Dendritic cell treated with granulocyte-macrophage colony-stimulating factor and Interleukin-4, amounts not matched to agents 40 ng/mL and 50 ng/mL, for 4 days (primary cell): Measurements from ENCODE around the gene APLP2.
"Not testable (repeated sequence)": the region's sequence is repeated elsewhere in the genome, so short reads cannot be mapped to it uniquely, and the experiment has no call there.

ENCODE experiments used
- H3K27ac Mint-ChIP-seq: one replicate; pipeline ENCODE4 v1.8.0; 2022; ENCODE audit warnings: mild to moderate bottlenecking, mixed read lengths
- H3K27me3 Mint-ChIP-seq: one replicate; pipeline ENCODE4 v1.8.0; 2022; ENCODE audit warnings: mild to moderate bottlenecking, mixed read lengths
- H3K36me3 Mint-ChIP-seq: one replicate; pipeline ENCODE4 v1.8.0; 2022; ENCODE audit warnings: low read depth, mixed read lengths
- H3K4me1 Mint-ChIP-seq: one replicate; pipeline ENCODE4 v1.8.0; 2022; ENCODE audit warnings: low read depth, mixed read lengths
- H3K4me3 Mint-ChIP-seq: one replicate; pipeline ENCODE4 v1.8.0; 2022; ENCODE audit warnings: mild to moderate bottlenecking, moderate library complexity, mixed read lengths
- H3K9me3 Mint-ChIP-seq: one replicate; pipeline ENCODE4 v1.8.0; 2022; ENCODE audit warnings: mixed read lengths
- intact Hi-C: fragments of 100-400 bp; cut with micrococcal nuclease; formaldehyde crosslinking; loops from one replicate; pipeline ENCODE4 v1.15.0; 2022

The APLP2 gene

DNA sequence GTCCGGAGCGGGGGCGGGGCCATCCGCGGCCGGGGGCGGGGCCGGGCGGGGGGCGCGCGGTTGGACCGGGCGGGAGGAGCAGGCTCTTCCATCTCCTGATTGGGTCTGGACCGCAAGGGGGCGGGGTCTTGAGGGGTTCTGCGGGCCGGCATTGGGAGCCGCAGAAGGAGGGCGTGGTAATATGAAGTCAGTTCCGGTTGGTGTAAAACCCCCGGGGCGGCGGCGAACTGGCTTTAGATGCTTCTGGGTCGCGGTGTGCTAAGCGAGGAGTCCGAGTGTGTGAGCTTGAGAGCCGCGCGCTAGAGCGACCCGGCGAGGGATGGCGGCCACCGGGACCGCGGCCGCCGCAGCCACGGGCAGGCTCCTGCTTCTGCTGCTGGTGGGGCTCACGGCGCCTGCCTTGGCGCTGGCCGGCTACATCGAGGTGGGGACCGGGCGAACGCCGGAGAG is at the start of gene APLP2:
Gene APLP2, plus strand, starts transcription at position 236 of the 450 bp plus-strand sequence. Its CDS starts 84 bp downstream, at position 320.
- H3K27me3 Mint-ChIP-seq, result no peaks in the 10 kb centered on the region
- peaks cover 43% of the 10 kb centered on the region for H3K4me1 Mint-ChIP-seq
- intact Hi-C loops, result loop anchor here (1.0 to 5.0 kb wide), 3 partner anchors 19 to 66 kb away; no protein-coding TSS in a partner anchor
- H3K4me3 Mint-ChIP-seq, result peak within 1 kb of the TSS; percentile 82
- peaks cover 25% of the 10 kb centered on the region for H3K36me3 Mint-ChIP-seq
- peak within 1 kb of the TSS; percentile 95 for H3K27ac Mint-ChIP-seq
- H3K9me3 Mint-ChIP-seq, result no peaks in the 10 kb centered on the region

GRCh38 chr11:130020323-130020722 is 49.4 kb upstream of the APLP2 start:
- H3K4me1 Mint-ChIP-seq, result peaks cover 5% of the 10 kb centered on the region
- H3K27ac Mint-ChIP-seq, result no peak overlapping the region
- intact Hi-C loops, result no loop called here
- no peak overlapping the region for H3K4me3 Mint-ChIP-seq
- H3K36me3 Mint-ChIP-seq, result peaks cover 6% of the 10 kb centered on the region
- H3K27me3 Mint-ChIP-seq, result no peaks in the 10 kb centered on the region
- H3K9me3 Mint-ChIP-seq, result peaks cover 8% of the 10 kb centered on the region

DNA sequence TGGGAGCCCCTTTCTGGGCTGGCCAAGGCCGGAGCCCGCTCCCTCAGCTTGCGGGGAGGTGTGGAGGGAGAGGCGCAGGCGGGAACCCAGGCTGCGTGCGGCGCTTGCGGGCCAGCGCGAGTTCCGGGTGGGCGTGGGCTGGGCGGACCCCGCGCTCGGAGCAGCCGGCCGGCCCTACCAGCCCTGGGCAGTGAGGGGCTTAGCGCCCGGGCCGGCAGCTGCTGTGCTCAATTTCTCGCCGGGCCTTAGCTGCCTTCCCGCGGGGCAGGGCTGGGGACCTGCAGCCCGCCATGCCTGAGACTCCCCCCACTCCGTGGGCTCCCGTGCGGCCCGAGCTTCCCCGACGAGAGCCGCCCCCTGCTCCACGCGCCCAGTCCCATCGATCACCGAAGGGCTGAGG is 48.1 kb upstream of the APLP2 start:
- H3K4me1 Mint-ChIP-seq, H3K9me3 Mint-ChIP-seq, H3K36me3 Mint-ChIP-seq, H3K4me3 Mint-ChIP-seq, H3K27ac Mint-ChIP-seq, intact Hi-C loops, H3K27me3 Mint-ChIP-seq: not testable (repeated sequence)

DNA sequence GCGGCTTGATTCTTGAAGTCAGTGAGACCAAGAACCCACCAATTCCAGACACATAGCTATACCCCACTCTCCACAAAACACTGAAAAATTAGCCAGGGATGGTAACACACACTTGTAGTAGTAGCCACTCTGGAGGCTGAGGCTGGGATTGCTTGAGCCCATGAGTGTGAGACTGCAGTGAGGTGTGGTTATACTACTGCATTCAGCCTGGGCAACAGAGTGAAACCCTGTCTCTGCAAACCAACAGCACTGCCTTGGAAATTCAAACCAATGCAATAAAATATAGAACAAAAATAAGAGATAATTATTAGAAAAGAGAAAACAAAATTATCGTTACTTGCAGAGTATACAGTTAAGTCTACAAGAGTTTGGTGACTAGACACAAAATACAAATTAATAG is 46.9 kb upstream of the APLP2 start:
- intact Hi-C loops, result no loop called here

DNA sequence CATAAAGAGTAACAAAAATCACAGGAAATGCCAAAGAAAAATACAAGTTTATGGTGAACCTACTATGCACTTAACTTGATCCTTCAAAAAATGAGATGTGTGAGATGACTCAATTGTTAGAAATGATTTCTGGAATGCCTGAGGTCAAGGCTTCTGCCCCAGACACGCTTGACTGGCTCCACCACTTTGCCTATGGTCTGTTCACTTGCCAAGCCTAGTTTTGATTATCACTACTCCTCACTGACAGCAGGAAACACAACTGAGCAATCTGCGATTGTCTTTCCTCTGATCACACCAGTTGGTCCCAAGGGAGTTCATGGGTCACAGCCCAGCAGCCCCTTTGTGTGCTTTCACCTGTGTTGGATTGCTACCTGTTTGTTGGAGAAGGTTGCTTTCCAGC is 46.5 kb upstream of the APLP2 start:
- no peaks in the 10 kb centered on the region for H3K27me3 Mint-ChIP-seq
- intact Hi-C loops, result no loop called here
- H3K4me3 Mint-ChIP-seq, result no peak overlapping the region

More for the DNA sequence above, 46.9 kb upstream of the APLP2 start:
- Mint-ChIP-seq H3K27me3 (no peaks in the 10 kb centered on the region), H3K36me3 (no peaks in the 10 kb centered on the region), H3K4me3 (no peak overlapping the region), H3K9me3 (no peaks in the 10 kb centered on the region), H3K4me1 (peaks cover 5% of the 10 kb centered on the region), H3K27ac (no peak overlapping the region)

GRCh38 chr11:130024361-130024760 is 45.3 kb upstream of the APLP2 start:
- intact Hi-C loops, result no loop called here
- Mint-ChIP-seq H3K27ac (no peak overlapping the region), H3K9me3 (no peaks in the 10 kb centered on the region), H3K36me3 (no peaks in the 10 kb centered on the region), H3K27me3 (no peaks in the 10 kb centered on the region), H3K4me1 (peaks cover 10% of the 10 kb centered on the region), H3K4me3 (no peak overlapping the region)

More for the DNA sequence above, 46.5 kb upstream of the APLP2 start:
- no peaks in the 10 kb centered on the region for H3K36me3 Mint-ChIP-seq
- H3K9me3 Mint-ChIP-seq, result no peaks in the 10 kb centered on the region
- H3K27ac Mint-ChIP-seq, result no peak overlapping the region
- peaks cover 5% of the 10 kb centered on the region for H3K4me1 Mint-ChIP-seq

GRCh38 chr11:130025371-130025770 is 44.3 kb upstream of the APLP2 start:
- intact Hi-C loops, result no loop called here
- no peak overlapping the region for H3K4me3 Mint-ChIP-seq
- no peaks in the 10 kb centered on the region for H3K9me3 Mint-ChIP-seq
- no peaks in the 10 kb centered on the region for H3K27me3 Mint-ChIP-seq
- H3K36me3 Mint-ChIP-seq, result no peaks in the 10 kb centered on the region
- no peak overlapping the region for H3K27ac Mint-ChIP-seq
- peaks cover 10% of the 10 kb centered on the region for H3K4me1 Mint-ChIP-seq

- no peak overlapping the region for H3K27ac Mint-ChIP-seq
- H3K4me1 Mint-ChIP-seq, result peaks cover 5% of the 10 kb centered on the region
- H3K27me3 Mint-ChIP-seq, result no peaks in the 10 kb centered on the region
- intact Hi-C loops, result no loop called here
- H3K36me3 Mint-ChIP-seq, result no peaks in the 10 kb centered on the region
- no peaks in the 10 kb centered on the region for H3K9me3 Mint-ChIP-seq
- H3K4me3 Mint-ChIP-seq, result no peak overlapping the region
Measured at GRCh38 chr11:130029137-130029536, 40.6 kb upstream of the APLP2 start.

DNA sequence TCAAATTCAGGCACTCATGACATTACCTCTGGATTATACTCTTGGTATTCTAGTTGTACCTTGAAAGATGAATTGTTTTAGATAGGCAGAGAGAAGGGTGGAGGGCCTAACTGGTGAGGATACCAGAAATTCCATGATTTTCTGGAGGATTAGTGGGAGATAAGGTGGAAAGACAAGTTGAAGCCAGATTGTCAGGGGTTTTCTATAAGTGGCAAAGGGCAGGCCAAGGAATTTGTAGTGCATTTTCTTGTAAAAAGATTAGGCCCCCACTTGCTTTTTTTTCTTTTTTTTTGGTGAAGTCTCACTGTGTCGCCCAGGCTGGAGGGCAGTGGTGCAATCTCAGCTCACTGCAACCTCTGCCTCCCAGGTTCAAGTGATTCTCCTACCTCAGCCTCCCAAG is 38.6 kb upstream of the APLP2 start:
- Mint-ChIP-seq H3K9me3 (no peaks in the 10 kb centered on the region), H3K27me3 (no peaks in the 10 kb centered on the region), H3K27ac (no peak overlapping the region), H3K4me1 (peaks cover 5% of the 10 kb centered on the region), H3K36me3 (no peaks in the 10 kb centered on the region), H3K4me3 (no peak overlapping the region)
- intact Hi-C loops, result no loop called here

DNA sequence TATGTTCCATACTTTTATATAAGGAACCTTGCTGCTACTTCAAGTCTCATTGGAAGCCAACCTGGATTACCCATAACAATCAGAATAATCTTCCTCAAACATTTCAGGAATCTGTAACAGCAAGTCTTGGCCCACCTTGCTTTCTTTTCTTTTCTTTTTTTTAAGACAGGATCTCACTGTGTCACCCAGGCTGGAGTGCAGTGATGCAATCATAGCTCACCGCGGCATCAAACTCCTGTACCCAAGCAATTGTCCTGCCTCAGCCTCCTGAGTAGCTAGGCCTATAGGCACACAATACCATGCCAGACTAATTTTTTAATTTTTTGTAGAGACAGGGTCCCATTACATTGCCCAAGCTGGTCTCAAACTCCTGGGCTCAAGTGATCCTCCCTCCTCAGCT is 37.7 kb upstream of the APLP2 start:
- intact Hi-C loops, result no loop called here
- Mint-ChIP-seq H3K27ac (no peak overlapping the region), H3K9me3 (no peaks in the 10 kb centered on the region), H3K36me3 (no peaks in the 10 kb centered on the region), H3K27me3 (no peaks in the 10 kb centered on the region), H3K4me1 (peaks cover 5% of the 10 kb centered on the region), H3K4me3 (no peak overlapping the region)

DNA sequence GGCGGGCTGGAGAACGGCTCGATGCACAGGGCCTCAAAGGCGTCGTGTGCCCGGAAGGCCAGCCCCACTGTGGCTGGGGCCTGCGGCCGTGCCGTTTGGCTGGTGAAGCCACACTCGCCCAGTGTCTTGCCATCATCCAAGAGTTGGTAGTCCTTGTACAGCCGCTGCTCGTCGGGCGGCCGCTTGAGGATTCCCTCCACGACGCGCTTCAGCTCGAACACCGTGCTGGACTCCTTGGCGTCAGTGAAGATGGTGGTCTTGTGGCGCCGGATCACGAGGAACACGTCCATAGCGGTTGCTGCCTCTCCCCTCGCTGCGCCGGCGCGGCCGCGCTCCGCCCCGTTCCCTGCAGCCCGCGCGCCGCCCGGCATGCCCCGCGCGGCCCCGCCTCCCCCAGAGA is 36.8 kb upstream of the APLP2 start:
- Mint-ChIP-seq H3K27me3 (no peaks in the 10 kb centered on the region), H3K4me3 (no peak overlapping the region), H3K36me3 (no peaks in the 10 kb centered on the region), H3K27ac (no peak overlapping the region), H3K9me3 (no peaks in the 10 kb centered on the region), H3K4me1 (peaks cover 5% of the 10 kb centered on the region)
- intact Hi-C loops, result no loop called here

- peaks cover 2% of the 10 kb centered on the region for H3K4me1 Mint-ChIP-seq
- peaks cover 2% of the 10 kb centered on the region for H3K27me3 Mint-ChIP-seq
- intact Hi-C loops, result no loop called here
- no peaks in the 10 kb centered on the region for H3K36me3 Mint-ChIP-seq
- no peaks in the 10 kb centered on the region for H3K9me3 Mint-ChIP-seq
- no peak overlapping the region for H3K27ac Mint-ChIP-seq
- no peak overlapping the region for H3K4me3 Mint-ChIP-seq
Measured at GRCh38 chr11:130034236-130034635, 35.5 kb upstream of the APLP2 start.

GRCh38 chr11:130037058-130037457 is 32.6 kb upstream of the APLP2 start:
- H3K27ac Mint-ChIP-seq, result no peak overlapping the region
- H3K9me3 Mint-ChIP-seq, result no peaks in the 10 kb centered on the region
- H3K4me1 Mint-ChIP-seq, result peaks cover 2% of the 10 kb centered on the region
- no peaks in the 10 kb centered on the region for H3K36me3 Mint-ChIP-seq
- H3K27me3 Mint-ChIP-seq, result peaks cover 2% of the 10 kb centered on the region
- intact Hi-C loops, result no loop called here
- H3K4me3 Mint-ChIP-seq, result no peak overlapping the region

DNA sequence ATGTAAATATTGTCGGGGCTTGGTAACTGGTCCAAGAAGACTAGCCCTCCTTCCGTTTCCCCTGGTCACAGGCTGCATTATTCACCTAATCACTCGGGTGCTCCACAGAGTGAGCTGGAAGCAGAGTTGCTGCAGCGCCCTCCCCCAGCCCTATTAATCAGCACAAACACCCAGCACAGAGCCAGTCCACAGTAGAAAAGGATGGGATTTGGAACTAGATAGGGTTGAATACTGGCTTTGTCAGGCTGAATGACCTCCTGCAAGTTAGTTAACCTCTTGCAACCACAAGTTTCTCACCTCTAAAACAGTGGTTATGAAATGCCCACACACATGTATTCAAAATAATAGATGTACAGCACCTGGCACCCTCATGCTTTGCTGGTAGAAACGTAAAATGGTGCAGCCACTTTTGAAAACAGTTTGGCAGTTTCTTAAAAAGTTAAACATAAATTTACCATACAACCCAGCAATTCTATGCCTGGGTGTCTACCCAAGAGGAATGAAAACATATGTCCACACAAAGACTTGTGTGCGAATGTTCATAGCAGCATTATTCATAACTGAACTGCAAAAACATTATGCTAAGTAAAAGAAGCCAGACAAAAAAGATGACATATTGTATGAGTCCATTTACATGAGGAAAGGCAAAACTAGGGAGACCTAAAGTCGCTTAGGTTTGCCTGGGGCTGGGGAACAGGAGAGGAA is 31.7 kb upstream of the APLP2 start:
- intact Hi-C loops, result no loop called here
- Mint-ChIP-seq H3K36me3 (no peaks in the 10 kb centered on the region), H3K27me3 (peaks cover 4% of the 10 kb centered on the region), H3K27ac (no peak overlapping the region), H3K9me3 (no peaks in the 10 kb centered on the region), H3K4me3 (no peak overlapping the region), H3K4me1 (peaks cover 12% of the 10 kb centered on the region)
